ENCODE measurements around the gene FAM111A. TPM values are rescaled to one million over a fixed set of nuclear protein-coding genes. Genes with fewer than 3 reads are reported as not detected.

The FAM111A gene
- total and polyA plus RNA-seq, 2 donors (not counting 3 experiments of a cell fraction or from before 2014, with no cell fraction given), result 20.1 to 57.4 TPM

- Histone ChIP-seq H3K9ac (replicated peaks; ENCODE audit: extremely low read depth, insufficient read depth, low read length) (no peak overlapping the region), H2AFZ (ENCODE audit: low read depth, low read length) (no peak overlapping the region), H3K27ac (ENCODE audit: insufficient read depth, low read depth, low read length) (no peak overlapping the region), H4K20me1 (replicated peaks; ENCODE audit: control insufficient read depth, extremely low read depth, insufficient read depth, low read length) (no peaks in the 10 kb centered on the region), H3K36me3 (ENCODE audit: control insufficient read depth in 2 of 2, extremely low read depth in 1 of 2, insufficient read depth in 2 of 2, low read length in 2 of 2) (no peaks in the 10 kb centered on the region), H3K4me3 (replicated peaks in 1 of 3; ENCODE audit: insufficient read depth in 1 of 3, low read depth in 1 of 3, low read length in 3 of 3) (no peak overlapping the region), H3K79me2 (ENCODE audit: control insufficient read depth, insufficient read depth, low read length) (no peaks in the 10 kb centered on the region), H3K9me3 (replicated peaks; ENCODE audit: control insufficient read depth, insufficient read depth, low read length) (no peaks in the 10 kb centered on the region), H3K9me1 (replicated peaks; ENCODE audit: control insufficient read depth, extremely low read depth, insufficient read depth, low read length) (no peaks in the 10 kb centered on the region), H3K4me2 (ENCODE audit: insufficient read depth, low read length) (no peak overlapping the region), H3K4me1 (ENCODE audit: control insufficient read depth, extremely low read depth, insufficient read depth, low read length) (no peaks in the 10 kb centered on the region), H3K27me3 (ENCODE audit: control insufficient read depth in 2 of 2, insufficient read depth in 2 of 2, low read length in 2 of 2) (peaks cover 6 to 13% of the 10 kb centered on the region in 2 experiments)
- dilution Hi-C loops (cut with MboI; ENCODE audit: extremely low pct_ligation_motif_present, low sequenced_read_pairs) (no loop called here), intact Hi-C loops (cut with micrococcal nuclease) (no loop called here)
- ChIA-PET POLR2A (no interaction called here), CTCF (interaction anchor here (2.0 to 6.4 kb wide), 2 partner anchors 11 to 24 kb away, joined by 6 to 74 read pairs; partner anchors contain the start of gene DTX4)
- FAIRE-seq (no peak), DNase-seq (ENCODE audit: low read depth, low spot score) (no peak)
- BruUV-seq (replicated peaks), result no TSS peak
- TF ChIP-seq CTCF (IDR thresholded peaks at IDR 0.05; ENCODE audit: extremely low read depth in 1 of 2, insufficient read depth in 1 of 2, low read depth in 1 of 2, low read length in 2 of 2), result no peak
- TF ChIP-seq EZH2 (IDR thresholded peaks at IDR 0.05; ENCODE audit: borderline replicate concordance, low read depth, low read length, severe bottlenecking), result no peak
- TF ChIP-seq POLR2A (IDR thresholded peaks at IDR 0.05; ENCODE audit: low read depth, low read length), result no peak
- TF ChIP-seq MAX (IDR thresholded peaks at IDR 0.05; ENCODE audit: insufficient read depth, insufficient read length), result no peak
- no peak for TF ChIP-seq FOS (IDR thresholded peaks at IDR 0.05; ENCODE audit: borderline replicate concordance, insufficient read depth, low read length)
- TF ChIP-seq MYC (IDR thresholded peaks at IDR 0.05; ENCODE audit: low read depth, low read length), result no peak
- TF ChIP-seq POLR2AphosphoS5 (IDR thresholded peaks at IDR 0.05; ENCODE audit: insufficient read depth, low read depth, low read length), result no peak
- TF ChIP-seq GATA2 (IDR thresholded peaks at IDR 0.05; ENCODE audit: insufficient read depth, insufficient read length, low read depth, low read length), result no peak
- no peak for TF ChIP-seq JUN (IDR thresholded peaks at IDR 0.05; ENCODE audit: borderline replicate concordance, insufficient read depth, insufficient read length, low read depth)
Measured at GRCh38 chr11:59182457-59183151, 39.9 kb downstream of the FAM111A start.

Measured in endothelial cell of umbilical vein (primary cell).